Central memory CD8-positive, alpha-beta T cell (primary cell): ENCODE data around the gene DTX1.
"Not testable (repeated sequence)": the region's sequence is repeated elsewhere in the genome, so short reads cannot be mapped to it uniquely, and the experiment has no call there.

Experiments used
- ATAC-seq: fragments of 150-1000 bp; cut with Tn5 transposase; replicated peaks from 2 replicates; pipeline ENCODE4 v1.10.0; 2022; ENCODE audit warnings: mild to moderate bottlenecking, moderate FRiP score, moderate number of reproducible peaks; ENCODE audit not compliant: poor library complexity, severe bottlenecking; ENCODE audit errors: extremely low read depth
- DNase-seq, 2 donors: peaks; one replicate each; pipeline ENCODE4 v3.0.0; 2021; ENCODE audit warnings: low spot score in 2 of 2
- H3K27ac Mint-ChIP-seq: one replicate; pipeline ENCODE4 v1.8.0; 2022; ENCODE audit warnings: low read depth, mild to moderate bottlenecking, moderate library complexity, mixed read lengths
- H3K27me3 Mint-ChIP-seq: one replicate; pipeline ENCODE4 v1.8.0; 2022; ENCODE audit warnings: mixed read lengths
- H3K36me3 Mint-ChIP-seq: one replicate; pipeline ENCODE4 v1.8.0; 2022; ENCODE audit warnings: mild to moderate bottlenecking, moderate library complexity, mixed read lengths; ENCODE audit not compliant: insufficient read depth
- H3K4me1 Mint-ChIP-seq: one replicate; pipeline ENCODE4 v1.8.0; 2022; ENCODE audit warnings: mixed read lengths
- H3K4me3 Mint-ChIP-seq: one replicate; pipeline ENCODE4 v1.8.0; 2022; ENCODE audit warnings: mild to moderate bottlenecking, moderate library complexity, mixed read lengths
- H3K9me3 Mint-ChIP-seq: one replicate; pipeline ENCODE4 v1.8.0; 2022; ENCODE audit warnings: mixed read lengths

DTX1 gene

GRCh38 chr12:113136128-113136989 lies 79.8 kb downstream of the DTX1 start:
- Mint-ChIP-seq H3K27me3 (peaks cover 21% of the 10 kb centered on the region), H3K4me1 (peaks cover 13% of the 10 kb centered on the region), H3K27ac (peak overlapping the region; percentile 92), H3K9me3 (no peaks in the 10 kb centered on the region), H3K36me3 (no peaks in the 10 kb centered on the region), H3K4me3 (peak overlapping the region; percentile 77)
- DNase-seq (peak in 1 of 2 donors; percentile 68), ATAC-seq (peak; percentile 81)

- no peak for DNase-seq
- peaks cover 13% of the 10 kb centered on the region for H3K4me1 Mint-ChIP-seq
- peaks cover 21% of the 10 kb centered on the region for H3K27me3 Mint-ChIP-seq
- no peaks in the 10 kb centered on the region for H3K9me3 Mint-ChIP-seq
- no peak for ATAC-seq
- no peak overlapping the region for H3K27ac Mint-ChIP-seq
- no peaks in the 10 kb centered on the region for H3K36me3 Mint-ChIP-seq
- H3K4me3 Mint-ChIP-seq, result no peak overlapping the region
These were observed 80.5 kb downstream of the DTX1 start for GRCh38 chr12:113136990-113137511.

GRCh38 chr12:113137861-113138783 lies 81.6 kb downstream of the DTX1 start:
- ATAC-seq, result no peak
- Mint-ChIP-seq H3K4me3 (no peak overlapping the region), H3K9me3 (no peaks in the 10 kb centered on the region), H3K36me3 (no peaks in the 10 kb centered on the region), H3K4me1 (peaks cover 13% of the 10 kb centered on the region), H3K27me3 (peaks cover 21% of the 10 kb centered on the region), H3K27ac (no peak overlapping the region)
- no peak for DNase-seq

- no peak overlapping the region for H3K27ac Mint-ChIP-seq
- DNase-seq (no peak), ATAC-seq (no peak)
- H3K27me3 Mint-ChIP-seq, result peaks cover 21% of the 10 kb centered on the region
- H3K4me3 Mint-ChIP-seq, result no peak overlapping the region
- H3K9me3 Mint-ChIP-seq, result no peaks in the 10 kb centered on the region
- H3K36me3 Mint-ChIP-seq, result no peaks in the 10 kb centered on the region
- H3K4me1 Mint-ChIP-seq, result peaks cover 13% of the 10 kb centered on the region
These were observed 82.3 kb downstream of the DTX1 start for GRCh38 chr12:113138826-113139225.

- ATAC-seq (no peak), DNase-seq (no peak)
- Mint-ChIP-seq H3K36me3 (no peaks in the 10 kb centered on the region), H3K4me1 (peaks cover 7% of the 10 kb centered on the region), H3K9me3 (no peaks in the 10 kb centered on the region), H3K4me3 (no peak overlapping the region), H3K27me3 (peaks cover 14% of the 10 kb centered on the region), H3K27ac (no peak overlapping the region)
These were observed 84.2 kb downstream of the DTX1 start for GRCh38 chr12:113140706-113141105.

- H3K36me3 Mint-ChIP-seq, H3K4me3 Mint-ChIP-seq, H3K4me1 Mint-ChIP-seq, H3K27me3 Mint-ChIP-seq, DNase-seq, H3K9me3 Mint-ChIP-seq, H3K27ac Mint-ChIP-seq, ATAC-seq: not testable (repeated sequence)
These were observed 85.2 kb downstream of the DTX1 start for GRCh38 chr12:113141716-113142115.

GRCh38 chr12:113142173-113142885 lies 85.8 kb downstream of the DTX1 start:
- Mint-ChIP-seq H3K4me1 (no peaks in the 10 kb centered on the region), H3K27ac (no peak overlapping the region), H3K4me3 (no peak overlapping the region), H3K36me3 (no peaks in the 10 kb centered on the region), H3K9me3 (no peaks in the 10 kb centered on the region), H3K27me3 (no peaks in the 10 kb centered on the region)
- DNase-seq (no peak), ATAC-seq (no peak)

- Mint-ChIP-seq H3K36me3 (no peaks in the 10 kb centered on the region), H3K9me3 (no peaks in the 10 kb centered on the region), H3K27ac (no peak overlapping the region), H3K27me3 (no peaks in the 10 kb centered on the region), H3K4me3 (no peak overlapping the region), H3K4me1 (no peaks in the 10 kb centered on the region)
- no peak for DNase-seq
- no peak for ATAC-seq
These were observed 86.4 kb downstream of the DTX1 start for GRCh38 chr12:113142886-113143332.

- Mint-ChIP-seq H3K27me3 (no peaks in the 10 kb centered on the region), H3K9me3 (no peaks in the 10 kb centered on the region), H3K4me3 (no peak overlapping the region), H3K4me1 (no peaks in the 10 kb centered on the region), H3K36me3 (no peaks in the 10 kb centered on the region), H3K27ac (no peak overlapping the region)
- ATAC-seq (no peak), DNase-seq (no peak)
These were observed 87.4 kb downstream of the DTX1 start for GRCh38 chr12:113143959-113144358.

- Mint-ChIP-seq H3K4me1 (no peaks in the 10 kb centered on the region), H3K27ac (no peak overlapping the region), H3K9me3 (no peaks in the 10 kb centered on the region), H3K4me3 (no peak overlapping the region), H3K27me3 (no peaks in the 10 kb centered on the region), H3K36me3 (no peaks in the 10 kb centered on the region)
- ATAC-seq, result no peak
- no peak for DNase-seq
These were observed 88.3 kb downstream of the DTX1 start for GRCh38 chr12:113144806-113145205.

- DNase-seq (no peak), ATAC-seq (no peak)
- Mint-ChIP-seq H3K9me3 (no peaks in the 10 kb centered on the region), H3K4me1 (no peaks in the 10 kb centered on the region), H3K4me3 (no peak overlapping the region), H3K36me3 (no peaks in the 10 kb centered on the region), H3K27ac (no peak overlapping the region), H3K27me3 (peaks cover 11% of the 10 kb centered on the region)
These were observed 89.4 kb downstream of the DTX1 start for GRCh38 chr12:113145720-113146551.
